ENCODE measurements around the gene COL11A2. TPM values are rescaled to one million over a fixed set of nuclear protein-coding genes. Genes with fewer than 3 reads are reported as not detected.
A peak's percentile ranks its signal among the peaks of the same experiment; 100 is the strongest.

COL11A2 gene
- polyA plus RNA-seq, 1 donor: 41.7 TPM

DNA sequence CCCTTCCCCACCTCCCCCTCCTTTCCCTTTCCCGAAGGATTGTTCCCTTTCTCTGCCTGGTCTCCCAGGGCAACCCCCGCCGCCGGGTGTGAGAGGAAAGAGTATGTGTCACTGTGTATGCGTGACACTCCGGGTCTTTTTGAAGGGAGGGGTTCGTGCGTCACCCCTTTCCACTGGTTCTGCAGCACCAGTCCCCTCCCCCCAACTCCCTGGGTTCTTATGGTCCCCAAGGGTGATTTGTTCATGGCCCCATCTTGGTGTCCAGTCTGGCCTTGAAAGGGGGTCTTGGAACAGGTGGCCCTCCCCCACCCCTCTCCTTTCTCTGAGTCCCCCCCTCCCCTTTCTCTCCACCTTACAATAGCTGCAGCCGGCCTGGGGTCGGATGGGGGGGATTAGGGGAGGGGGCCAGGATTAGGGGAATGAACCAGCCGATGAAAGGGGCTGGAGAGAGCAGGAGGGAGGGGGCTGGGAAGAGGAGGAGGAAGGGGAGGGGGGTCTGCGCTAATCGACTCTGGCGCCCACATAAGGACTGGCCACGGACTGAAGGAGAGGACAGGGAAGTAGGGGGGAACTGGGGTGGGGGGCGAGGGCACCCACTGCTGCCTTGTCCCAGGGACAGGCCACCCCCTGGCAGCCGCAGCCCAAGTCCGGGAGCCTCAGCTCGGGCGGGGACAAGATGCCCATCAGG, 14.7 kb upstream of the COL11A2 start:
- DNase-seq (ENCODE audit: low read depth): no peak

DNA sequence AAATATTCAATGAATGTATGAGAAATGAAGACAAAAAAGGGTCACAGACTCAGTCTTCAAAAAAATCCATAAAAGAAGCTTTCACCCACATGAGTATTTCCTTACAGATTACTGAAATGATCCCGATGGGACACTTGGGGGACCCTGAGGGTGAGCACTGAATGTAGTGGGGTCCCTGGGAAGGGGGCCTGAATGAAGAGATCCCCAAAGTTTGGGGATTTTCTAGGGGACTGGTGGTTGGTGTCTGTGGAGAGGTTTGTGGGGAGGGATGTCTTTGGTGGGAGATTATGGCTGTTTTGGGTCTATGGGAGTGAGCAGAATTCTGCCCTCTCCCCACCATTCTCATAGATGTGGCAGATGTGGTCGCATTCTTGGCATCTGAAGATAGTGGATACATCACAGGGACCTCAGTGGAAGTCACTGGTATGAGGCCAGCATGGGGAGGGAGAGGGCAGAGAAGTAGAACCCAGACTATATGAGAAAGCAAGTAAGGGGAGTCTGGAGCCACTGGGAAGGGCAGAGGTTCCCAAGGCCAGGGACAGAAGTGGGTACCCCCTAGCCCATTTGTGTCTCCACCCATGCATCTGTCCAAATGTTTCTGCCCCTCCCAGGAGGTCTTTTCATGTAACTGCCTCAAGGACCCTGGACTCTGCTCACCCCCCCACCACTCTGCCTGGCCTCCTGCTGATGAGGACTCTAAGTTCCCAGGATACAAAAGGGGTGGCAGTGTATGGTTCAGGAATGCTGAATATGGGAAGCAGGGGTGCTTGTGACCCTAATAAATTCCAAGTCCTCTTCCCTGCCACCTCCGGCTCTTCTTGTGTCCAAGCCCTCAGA, 14.0 kb upstream of the COL11A2 start:
- no peak for DNase-seq (ENCODE audit: low read depth)

DNA sequence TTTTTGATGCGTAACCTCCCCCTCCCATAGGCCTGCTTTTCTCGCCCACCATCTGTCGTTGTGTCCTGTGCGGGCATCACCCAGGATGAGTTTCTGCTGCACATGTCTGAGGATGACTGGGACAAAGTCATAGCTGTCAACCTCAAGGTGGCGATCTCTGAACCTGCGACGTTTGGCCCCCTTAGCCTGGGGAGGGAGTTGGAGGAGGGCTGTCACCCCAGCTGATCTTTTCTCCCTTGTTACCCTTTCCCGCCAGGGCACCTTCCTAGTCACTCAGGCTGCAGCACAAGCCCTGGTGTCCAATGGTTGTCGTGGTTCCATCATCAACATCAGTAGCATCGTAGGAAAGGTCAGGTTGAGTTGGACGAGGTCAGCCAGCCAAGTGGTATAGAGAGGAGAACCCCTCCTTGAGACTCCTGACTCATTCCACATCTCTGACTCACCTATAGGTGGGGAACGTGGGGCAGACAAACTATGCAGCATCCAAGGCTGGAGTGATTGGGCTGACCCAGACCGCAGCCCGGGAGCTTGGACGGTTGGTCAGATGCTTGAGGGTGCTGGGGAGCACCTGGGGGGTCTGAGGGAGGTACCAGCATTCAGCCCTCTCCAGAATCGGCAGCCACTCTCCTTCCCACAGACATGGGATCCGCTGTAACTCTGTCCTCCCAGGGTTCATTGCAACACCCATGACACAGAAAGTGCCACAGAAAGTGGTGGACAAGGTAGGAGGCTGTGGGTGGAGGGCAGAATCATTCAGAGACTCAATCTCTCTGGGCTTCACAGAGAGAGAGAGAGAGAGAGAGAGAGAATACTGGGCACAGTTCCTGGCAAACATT, 13.1 kb upstream of the COL11A2 start:
- DNase-seq (ENCODE audit: low read depth): no peak

DNA sequence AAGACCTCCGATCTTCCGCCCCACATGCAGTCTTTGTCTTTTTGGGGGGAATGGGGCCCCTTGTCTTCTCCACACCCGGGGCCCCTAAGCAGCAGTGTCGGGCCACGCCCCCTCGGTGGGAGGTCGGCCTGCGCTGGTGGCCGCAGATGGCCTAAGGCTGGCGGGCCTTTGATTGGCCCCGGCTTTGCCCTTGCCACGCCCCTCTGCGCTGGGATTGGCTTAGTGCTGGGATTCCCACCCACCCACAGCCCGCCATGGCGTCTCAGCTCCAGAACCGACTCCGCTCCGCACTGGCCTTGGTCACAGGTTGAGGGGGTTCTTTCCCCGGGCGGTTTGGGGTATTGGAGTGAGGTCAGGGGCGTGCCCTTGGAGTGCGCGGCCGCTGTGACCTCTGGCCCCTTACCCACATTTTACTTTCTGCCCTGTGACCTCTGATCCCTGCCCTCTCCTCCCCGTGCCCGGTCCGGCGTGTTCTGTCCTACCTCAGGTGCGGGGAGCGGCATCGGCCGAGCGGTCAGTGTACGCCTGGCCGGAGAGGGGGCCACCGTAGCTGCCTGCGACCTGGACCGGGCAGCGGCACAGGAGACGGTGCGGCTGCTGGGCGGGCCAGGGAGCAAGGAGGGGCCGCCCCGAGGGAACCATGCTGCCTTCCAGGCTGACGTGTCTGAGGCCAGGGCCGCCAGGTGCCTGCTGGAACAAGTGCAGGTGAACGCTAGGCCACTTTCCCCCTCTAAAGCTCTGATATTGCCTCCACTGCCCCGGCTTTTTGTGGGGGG, 12.3 kb upstream of the COL11A2 start, which contains the start of gene HSD17B8:
HSD17B8 (plus strand) TSS at position 241 of the 776 bp plus-strand sequence; CDS start at position 255, 14 bp downstream.
- peak; percentile 70 for DNase-seq (ENCODE audit: low read depth)

DNA sequence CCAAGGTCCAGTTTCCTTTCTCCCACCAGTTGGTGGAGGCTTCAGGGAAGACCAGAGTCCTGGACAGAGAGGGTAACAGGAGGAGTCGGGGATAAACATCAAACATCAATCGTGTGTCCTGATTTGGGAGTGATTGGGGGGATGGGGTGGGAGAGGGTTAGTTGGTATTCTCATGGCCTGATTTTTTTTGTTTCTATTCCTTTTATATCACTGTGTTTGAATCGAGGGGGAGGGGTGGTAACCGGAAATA, 11.8 kb upstream of the COL11A2 start:
- no peak for DNase-seq (ENCODE audit: low read depth)

DNA sequence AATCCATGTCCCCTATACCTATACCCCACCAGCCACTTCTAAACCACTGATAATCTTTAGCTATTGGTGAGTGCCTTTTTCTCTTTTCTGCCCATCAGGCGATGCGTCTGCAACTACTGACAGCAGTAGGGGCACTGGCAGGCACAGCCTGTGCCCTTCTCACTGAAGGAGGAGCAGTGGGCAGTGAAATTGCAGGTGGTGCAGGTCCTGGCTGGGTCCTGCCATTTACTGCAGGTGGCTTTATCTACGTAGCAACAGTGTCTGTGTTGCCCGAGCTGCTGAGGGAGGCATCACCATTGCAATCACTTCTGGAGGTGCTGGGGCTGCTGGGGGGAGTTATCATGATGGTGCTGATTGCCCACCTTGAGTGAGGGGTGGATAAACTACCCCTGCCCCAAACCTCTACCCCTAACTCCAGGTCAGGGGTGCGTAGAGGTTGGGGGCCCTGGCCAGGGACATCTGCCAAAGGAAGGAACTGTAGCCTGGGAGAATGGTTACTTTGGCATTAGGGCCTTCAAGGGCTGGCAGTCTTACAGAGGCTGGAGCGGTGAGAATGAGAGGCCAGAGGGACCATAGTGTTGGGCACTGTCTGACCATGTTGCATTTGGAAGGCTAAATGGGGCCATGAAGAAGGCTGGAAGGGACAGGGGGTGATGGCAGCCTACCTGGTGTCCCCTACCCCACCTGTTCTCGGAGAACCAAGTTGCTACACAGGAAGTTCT, 11.3 kb upstream of the COL11A2 start:
- no peak for DNase-seq (ENCODE audit: low read depth)

DNA sequence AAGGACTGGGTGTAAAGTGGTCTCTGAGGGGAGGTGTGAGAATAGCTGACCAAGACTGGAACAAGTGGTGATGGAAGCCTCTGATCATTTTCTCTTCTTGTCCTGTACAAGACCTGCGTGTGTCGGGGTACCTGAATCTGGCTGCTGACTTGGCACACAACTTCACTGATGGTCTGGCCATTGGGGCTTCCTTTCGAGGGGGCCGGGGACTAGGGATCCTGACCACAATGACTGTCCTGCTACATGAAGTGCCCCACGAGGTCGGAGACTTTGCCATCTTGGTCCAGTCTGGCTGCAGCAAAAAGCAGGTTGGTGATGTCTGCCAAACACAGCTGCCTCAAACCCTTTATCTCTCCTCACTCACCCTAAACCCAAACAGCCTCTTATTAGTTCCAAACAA, 10.5 kb upstream of the COL11A2 start:
- no peak for DNase-seq (ENCODE audit: low read depth)

DNA sequence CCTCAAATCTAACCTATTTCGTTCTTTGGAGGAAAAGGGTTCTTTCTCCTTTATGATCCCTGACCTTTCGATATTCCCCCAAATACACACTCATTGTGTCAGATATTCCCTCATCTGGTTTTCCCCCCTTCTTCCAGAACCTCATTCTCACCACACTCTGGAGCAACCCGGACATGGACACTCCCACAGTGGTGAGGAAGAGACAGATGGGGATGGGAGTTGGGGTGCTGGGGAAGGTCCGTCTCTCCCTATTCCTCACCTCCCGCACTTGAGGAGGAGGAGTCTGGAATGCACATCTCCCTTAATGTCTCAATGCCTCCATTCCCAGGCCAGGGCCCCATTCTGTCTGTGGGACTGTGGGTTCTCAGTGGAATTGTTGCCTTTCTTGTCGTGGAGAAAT, 9.7 kb upstream of the COL11A2 start:
- DNase-seq (ENCODE audit: low read depth): no peak

DNA sequence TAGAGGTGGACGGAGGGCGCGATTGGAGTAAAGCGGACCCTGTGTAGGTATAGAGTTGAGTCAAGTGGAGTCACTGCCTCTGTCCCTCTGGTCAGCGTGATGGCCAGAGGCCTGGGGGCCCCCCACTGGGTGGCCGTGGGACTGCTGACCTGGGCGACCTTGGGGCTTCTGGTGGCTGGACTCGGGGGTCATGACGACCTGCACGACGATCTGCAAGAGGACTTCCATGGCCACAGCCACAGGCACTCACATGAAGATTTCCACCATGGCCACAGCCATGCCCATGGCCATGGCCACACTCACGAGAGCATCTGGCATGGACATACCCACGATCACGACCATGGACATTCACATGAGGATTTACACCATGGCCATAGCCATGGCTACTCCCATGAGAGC, 8.9 kb upstream of the COL11A2 start:
- DNase-seq (ENCODE audit: low read depth): no peak

DNA sequence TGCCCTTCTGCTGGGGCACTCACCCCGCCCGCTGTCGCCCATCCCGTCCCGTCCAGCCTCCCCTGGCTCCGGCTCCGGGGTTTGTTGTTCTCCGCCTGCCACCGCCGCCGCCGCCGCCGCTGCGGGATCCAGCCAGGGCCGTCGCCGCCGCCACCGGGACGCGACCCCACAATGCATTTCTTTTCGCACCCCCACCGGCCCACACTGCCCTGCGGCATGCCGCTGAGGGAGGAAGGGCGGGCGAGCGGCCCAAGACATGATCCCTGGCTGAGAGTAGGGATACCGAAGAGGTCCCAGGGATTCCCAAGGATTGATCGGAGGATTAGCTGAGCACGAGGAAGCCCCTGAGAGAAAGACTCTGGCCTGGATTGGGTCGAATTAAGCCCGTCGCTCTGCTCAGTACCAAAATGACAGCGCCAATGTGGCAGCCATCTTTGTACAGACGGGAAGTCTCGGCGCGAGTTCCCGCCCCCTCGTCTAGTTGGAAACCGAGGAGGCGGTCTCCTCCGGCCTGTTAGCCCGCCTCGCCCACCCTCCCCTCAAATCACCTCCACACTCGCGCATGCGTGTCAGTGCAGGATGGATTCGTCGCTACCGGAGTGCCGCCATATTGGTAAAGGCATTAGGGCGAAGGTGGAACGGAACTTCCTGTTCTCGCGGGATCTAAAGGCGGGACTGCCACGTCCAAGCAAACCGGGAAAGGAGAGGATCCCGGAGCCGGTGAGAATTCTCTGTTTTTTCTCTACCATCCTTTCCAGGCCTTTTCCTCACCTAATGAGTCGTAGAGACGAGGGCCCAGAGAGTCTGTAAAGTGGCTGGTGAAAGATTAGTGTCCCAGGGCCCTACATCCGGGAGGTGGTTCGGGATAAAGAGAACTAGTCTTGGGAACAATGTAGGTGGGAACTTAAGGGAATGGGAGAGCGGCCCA, 8.2 kb upstream of the COL11A2 start, which contains the start of the genes RXRB and SLC39A7:
RXRB (minus strand) TSS at position 447 of the 928 bp plus-strand sequence; CDS start at position 258, 189 bp downstream.
SLC39A7 (plus strand) TSS at position 649 of the 928 bp plus-strand sequence. CDS start 379 bp downstream, outside the sequence.
- peak; percentile 99 for DNase-seq (ENCODE audit: low read depth)

DNA sequence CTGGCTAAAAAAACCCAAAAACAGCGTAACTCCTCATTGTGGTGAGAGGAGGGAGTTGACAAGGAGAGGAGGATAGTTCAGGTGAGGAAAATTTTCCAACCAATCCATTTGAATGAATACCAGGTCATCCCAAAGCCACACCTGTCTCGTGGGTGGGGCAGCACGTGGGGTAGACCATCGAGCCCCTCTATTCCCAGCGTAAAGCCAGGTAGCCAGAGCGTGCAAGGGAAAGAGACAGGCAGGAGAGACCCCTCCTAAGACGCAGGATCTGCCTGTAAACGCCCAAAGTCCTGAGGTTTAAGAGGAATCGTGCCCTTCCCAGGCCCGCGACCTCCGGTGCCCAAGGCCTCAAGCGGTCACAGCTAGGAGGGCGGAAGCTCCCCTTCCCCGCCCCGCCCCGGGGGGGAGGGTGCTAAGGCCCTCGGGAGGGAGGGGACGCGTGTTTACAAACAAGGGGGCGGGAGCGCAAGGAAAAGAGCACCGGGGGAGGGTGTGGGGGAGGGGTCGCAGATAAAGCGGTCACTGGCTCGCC, 7.5 kb upstream of the COL11A2 start:
- no peak for DNase-seq (ENCODE audit: low read depth)

DNA sequence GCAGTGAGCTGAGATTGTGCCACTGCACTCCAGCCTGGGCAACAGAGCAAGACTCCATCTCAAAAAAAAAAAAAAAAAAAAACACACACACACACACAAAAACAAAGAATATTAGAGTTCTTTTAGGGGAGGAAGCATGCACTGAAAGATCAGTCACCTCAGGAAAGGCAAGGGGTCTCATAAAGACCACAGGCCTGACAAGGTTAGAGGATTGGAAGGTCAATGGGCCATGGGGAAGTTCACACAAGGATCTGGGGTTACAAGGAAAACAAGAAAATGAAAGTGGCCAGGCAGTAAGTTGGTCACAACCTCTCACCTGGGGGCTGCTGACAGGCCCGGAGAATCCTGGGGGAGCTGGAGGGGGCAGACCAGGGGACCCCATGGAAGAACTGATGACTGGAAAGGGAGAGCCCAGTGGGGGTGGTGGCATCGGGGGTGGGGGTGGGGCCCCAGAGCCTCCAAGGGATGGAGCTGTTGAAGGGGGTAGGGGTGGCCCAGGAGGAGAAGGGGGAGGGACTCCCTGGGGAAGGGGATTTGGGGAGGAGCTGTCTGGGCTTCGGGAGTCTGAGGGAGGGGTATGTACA, 6.7 kb upstream of the COL11A2 start:
- no peak for DNase-seq (ENCODE audit: low read depth)

DNA sequence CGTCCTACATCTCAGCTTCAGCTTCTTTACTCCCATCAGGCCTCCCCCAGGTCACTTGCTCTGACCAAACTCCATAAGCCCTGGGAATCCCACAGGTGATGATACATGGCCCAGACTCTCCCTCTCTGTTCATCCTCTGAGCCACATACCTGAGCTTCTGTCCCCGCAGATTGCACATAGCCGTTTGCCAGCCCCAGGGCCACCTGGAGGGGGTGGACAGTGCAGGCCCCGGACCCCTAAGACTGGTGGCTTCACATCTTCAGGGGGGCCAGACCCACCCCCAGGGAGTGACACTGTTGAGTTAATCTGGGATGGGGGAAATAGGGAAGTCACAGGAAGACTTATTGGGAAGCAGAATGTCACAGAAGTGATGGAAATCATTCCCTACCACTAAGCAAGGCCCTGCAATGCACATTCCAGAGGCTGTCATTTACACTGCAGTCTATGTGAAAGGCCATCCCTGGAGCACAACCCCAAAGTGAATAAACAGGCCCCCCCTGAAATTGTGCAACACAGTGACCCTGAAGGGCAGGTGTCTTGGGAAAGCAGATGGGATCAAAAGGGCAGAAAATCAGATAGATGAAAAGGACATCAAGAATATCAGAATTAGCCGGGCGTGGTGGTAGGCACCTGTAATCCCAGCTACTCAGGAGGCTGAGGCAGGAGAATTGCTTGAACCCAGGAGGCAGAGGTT, 6.0 kb upstream of the COL11A2 start:
- no peak for DNase-seq (ENCODE audit: low read depth)

DNA sequence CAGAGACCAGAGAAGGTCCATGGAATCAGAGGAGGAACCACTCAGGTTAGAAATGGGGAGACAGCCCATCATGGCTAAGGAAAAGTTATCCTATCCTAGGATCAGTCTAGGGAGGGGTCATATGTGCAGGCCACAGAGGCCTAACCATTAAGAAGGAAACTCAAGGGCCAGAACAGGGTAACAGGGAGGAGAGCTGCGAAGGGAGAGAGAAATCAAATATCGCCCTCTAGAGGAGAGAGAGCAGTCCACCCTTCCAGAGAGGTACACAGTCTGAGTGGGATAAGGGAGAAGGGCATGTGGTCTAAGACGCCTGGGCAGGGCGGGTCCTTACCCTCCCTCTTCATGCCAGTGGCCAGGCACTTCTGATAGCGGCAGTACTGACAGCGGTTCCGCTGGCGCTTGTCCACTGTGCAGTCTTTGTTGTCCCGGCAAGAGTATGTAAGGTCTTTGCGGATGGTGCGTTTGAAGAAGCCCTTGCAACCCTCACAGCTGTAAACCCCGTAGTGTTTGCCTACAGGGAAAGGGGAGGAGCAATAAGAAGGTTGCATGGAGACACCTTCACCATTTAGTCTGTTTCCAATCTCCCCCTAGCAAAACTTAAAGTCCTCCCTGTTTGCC, 5.3 kb upstream of the COL11A2 start:
- no peak for DNase-seq (ENCODE audit: low read depth)

DNA sequence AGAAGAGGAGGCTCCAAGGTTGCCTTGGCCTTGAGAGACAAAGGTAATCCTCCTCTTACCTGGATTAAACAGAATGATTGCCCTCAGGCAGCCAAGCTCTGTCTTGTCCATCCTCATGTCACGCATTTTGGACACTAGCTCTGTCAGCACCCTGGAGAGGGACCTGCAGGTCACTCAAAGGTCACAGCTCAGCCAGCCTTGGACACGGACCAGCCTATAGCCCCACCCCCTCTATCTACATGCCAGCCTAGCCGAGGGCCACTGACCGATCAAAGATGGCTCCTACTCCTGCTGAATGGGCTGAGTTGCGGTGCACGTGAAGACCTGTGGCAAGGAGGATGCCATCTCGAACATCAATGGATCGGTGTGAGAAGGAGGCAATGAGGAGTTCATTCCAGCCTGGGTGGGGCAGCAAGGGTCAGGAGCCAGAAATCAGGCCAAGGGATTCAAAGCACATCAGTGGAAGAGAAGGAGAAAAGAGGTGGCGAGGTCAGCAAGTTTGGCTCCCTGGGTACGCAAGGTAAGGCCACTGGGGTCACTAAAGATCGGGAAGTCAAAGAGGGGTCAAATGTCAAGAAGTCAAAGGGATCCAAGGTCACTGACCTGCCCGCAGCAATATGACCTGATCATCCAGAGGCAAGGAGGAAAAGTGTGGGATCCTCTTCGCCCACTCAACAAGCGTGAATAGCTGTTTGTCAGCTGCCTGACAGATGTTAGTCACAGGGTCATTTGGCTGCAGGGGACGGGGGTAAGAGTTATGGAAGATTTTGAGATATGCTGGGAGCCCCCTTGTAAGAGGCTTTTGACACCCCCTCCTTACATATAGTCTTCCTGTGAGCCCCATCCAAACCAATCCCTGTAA, 3.3 kb upstream of the COL11A2 start:
- DNase-seq (ENCODE audit: low read depth): no peak

DNA sequence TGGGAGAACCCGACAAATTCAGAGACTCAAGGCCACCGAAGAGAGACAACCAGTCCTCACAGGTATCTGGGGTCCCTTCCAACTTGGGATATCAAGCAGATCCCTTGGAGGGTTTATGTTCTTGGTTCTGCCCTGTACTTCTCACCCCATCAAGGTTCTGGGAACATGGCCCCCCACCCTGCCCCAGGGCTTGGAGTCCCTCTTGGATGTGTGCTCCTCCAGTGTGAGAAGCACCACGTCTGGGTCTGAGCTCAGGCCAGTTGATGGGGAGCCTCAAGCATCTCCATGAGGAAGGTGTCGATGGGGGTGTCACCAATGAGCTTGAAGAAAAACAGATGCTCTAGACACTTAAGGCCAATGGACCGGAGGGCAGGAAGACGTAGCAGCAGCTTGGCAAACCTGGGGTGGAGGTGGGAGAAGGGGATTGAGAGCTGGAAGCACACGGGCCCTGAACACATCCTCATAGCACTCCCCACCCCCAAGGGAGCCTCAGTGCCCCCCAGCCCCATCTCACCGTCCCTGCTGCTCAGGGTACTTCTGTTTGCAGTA, 2.2 kb upstream of the COL11A2 start:
- no peak for DNase-seq (ENCODE audit: low read depth)

DNA sequence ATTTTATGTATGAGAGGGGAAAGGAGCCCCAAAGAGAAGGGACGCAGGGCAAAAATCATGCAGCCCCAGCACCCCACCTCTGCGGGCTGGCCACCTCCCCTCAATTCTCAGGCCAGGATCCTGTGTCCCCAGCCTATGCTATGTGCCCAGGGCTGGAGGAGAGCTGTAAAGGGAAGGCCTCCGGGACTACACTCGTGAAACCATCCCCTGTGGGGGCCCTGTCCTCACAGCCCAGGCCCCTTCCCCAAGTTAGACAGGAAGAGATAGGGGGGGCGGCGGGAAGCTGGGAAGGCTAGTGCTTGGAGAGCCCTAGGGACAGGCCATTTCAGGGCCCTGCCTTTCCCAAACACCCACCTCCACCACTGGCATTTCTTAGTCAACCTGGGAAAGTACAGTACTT, 1.4 kb upstream of the COL11A2 start:
- no peak for DNase-seq (ENCODE audit: low read depth)

Measured in forelimb muscle (tissue), 1 donor.